Psoas muscle (tissue), 8 donors: ENCODE results near the gene FNDC3B. TPM values are rescaled to one million over a fixed set of nuclear protein-coding genes. Genes with fewer than 3 reads are reported as not detected.

Experiments
- ATAC-seq, 4 donors: fragments of 200-7000 bp; cut with Tn5 transposase; one replicate each; pipeline ENCODE4 v1.9.1; 2020; ENCODE audit warnings: moderate library complexity in 3 of 4, mild to moderate bottlenecking in 2 of 4
- DNase-seq, 2 donors: peaks; one replicate each; pipeline ENCODE4 v3.0.0-alpha.2; 2020
- H3K27ac ChIP-seq: fragments of 200-600 bp; one replicate; pipeline ENCODE4 v1.8.0; 2022
- H3K27me3 ChIP-seq, 3 donors: fragments of 200-600 bp in 1 of 3; one replicate each; pipeline versions ENCODE4 v1.6.1 to v1.8.0; 2013 to 2022; ENCODE audit warnings: low read length in 2 of 3, mild to moderate bottlenecking in 2 of 3, moderate library complexity in 1 of 3; ENCODE audit not compliant: insufficient read depth in 3 of 3
- H3K36me3 ChIP-seq, 2 donors: fragments of 200-600 bp in 1 of 2; one replicate each; pipeline versions ENCODE4 v1.6.1 to v1.8.0; 2013 to 2022; ENCODE audit warnings: low read depth in 1 of 2, mild to moderate bottlenecking in 1 of 2, moderate library complexity in 1 of 2; ENCODE audit not compliant: insufficient read depth in 1 of 2
- H3K4me1 ChIP-seq: fragments of 200-600 bp; one replicate; pipeline ENCODE4 v1.8.0; 2022
- H3K4me3 ChIP-seq: fragments of 200-600 bp; one replicate; pipeline ENCODE4 v1.8.0; 2022; ENCODE audit warnings: mild to moderate bottlenecking
- H3K9me3 ChIP-seq: fragments of 200-600 bp; one replicate; pipeline ENCODE4 v1.8.0; 2022
- WGBS, 3 donors: extraction: QIAGEN DNeasy Blood & Tissue Kit; methylation state at CpG; one replicate each; pipeline versions ENCODE4 v1.1.6 to v1.1.7; 2013; 5-methylcytosine and 5-hydroxymethylcytosine counted together
- intact Hi-C, 2 donors: fragments of 100-400 bp; cut with DNase I; formaldehyde crosslinking; loops; one replicate each; pipeline versions ENCODE4 v1.11.0 to v1.14.2; 2022
- polyA plus RNA-seq, 3 donors: library from polyadenylated mRNA; stranded (reverse); fragments of 200-250 nt; gene quantifications; one replicate each; pipeline ENCODE4 v1.2.3, GENCODE V29; 2013
- total RNA-seq, 4 donors: library from RNA; stranded (reverse); fragmentation: NEBNext Ultra II Directional in 2 of 4; extraction: Animal tissue kit (Norgen Biotek cat#: 25700) in 2 of 4; gene quantifications; one replicate each; pipeline versions ENCODE4 v1.2.1 to v1.2.4, GENCODE V29; 2021 to 2023
- TF ChIP-seq, protein P1 (sequence below): fragments of 200-600 bp; IDR thresholded peaks from one replicate; pipeline ENCODE4 v1.8.0; 2022; ENCODE audit warnings: antibody characterized with exemption
- donor health status: healthy with polysubstance abuse.
- donor health status: DM: no; HTN: no; CAD: no; lungs with moderate emphysema.
- donor health status: Bipolar disorder and iron deficiency.
- donor health status: healthy.
- donor health status: DM: yes; HTN: yes; CAD: no.
- donor health status: DM: no; HTN: no; CAD: no.
- donor health status: DM: no; HTN: no; CAD: no.
- donor health status: DM: yes; HTN: yes; CAD: no.

Gene FNDC3B
- total and polyA plus RNA-seq, 7 donors: 12.4 to 133 (median 50.8) TPM

DNA sequence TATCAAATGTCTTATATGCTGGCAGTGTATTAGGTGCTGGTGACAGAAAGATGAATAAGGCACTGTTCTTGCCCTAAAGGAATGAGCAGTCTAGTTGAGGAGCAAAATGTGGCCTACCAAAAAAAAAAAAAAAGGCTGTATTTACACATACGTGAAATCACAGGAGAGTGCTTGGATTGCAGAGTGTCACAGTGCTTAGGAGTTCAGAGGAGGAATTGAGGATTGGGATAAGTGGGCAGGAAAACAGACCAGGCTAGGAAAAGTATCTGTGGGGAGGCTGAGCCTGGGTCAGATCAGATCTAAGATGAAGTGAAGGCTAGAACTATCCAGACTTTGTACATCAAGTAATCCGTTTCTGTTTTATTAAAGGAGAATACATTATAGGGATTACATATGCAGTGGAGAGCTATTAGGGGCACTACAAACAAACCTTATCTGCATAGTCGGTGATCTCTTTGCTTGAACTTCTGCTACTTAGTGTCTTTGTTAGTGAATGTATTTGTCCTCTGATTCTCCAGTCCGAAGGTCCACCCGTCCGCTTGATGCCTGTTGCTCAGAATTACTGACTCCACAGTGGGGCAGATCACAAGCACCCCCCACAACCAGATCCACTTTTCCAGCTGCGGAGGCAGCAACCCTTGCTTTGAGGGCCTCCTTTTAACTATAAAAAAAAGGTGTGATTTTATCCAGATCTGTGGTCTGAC is 80.0 kb downstream of the FNDC3B start:
- ATAC-seq: no peak

DNA sequence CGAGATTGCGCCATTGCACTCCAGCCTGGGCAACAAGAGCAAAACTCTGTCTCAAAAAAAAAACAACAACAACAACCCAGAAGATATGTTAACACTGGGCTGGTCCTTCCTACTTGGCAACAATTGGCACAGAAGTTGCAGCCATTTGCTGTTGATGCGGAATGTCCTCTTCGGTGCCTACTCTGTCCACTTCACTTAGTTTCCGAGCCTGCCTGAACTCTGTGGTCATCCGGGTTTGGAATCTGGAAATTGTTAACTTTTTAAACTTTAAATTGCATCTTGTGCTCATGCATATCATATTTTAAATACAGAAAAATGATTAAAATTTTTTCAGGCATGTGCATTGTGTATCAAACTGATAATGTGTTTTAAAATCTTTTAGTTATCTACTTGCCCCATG is 81.5 kb downstream of the FNDC3B start:
- Histone ChIP-seq H3K27me3 (no peaks in the 10 kb centered on the region), H3K9me3 (no peaks in the 10 kb centered on the region), H3K27ac (no peak overlapping the region), H3K4me1 (peaks cover 19% of the 10 kb centered on the region), H3K4me3 (no peak overlapping the region), H3K36me3 (peaks cover 5 to 46% of the 10 kb centered on the region in 2 donors)
- 77 to 94% (median 91%) methylated on average over 6 of the region's 6 CpGs for WGBS, 3 donors
- ATAC-seq (no peak), DNase-seq (no peak)
- intact Hi-C loops: loop anchor here in 1 of 2 donors (10.0 kb wide), 1 partner anchor 76 kb away; no protein-coding TSS in a partner anchor
- TF ChIP-seq, protein P1, sequence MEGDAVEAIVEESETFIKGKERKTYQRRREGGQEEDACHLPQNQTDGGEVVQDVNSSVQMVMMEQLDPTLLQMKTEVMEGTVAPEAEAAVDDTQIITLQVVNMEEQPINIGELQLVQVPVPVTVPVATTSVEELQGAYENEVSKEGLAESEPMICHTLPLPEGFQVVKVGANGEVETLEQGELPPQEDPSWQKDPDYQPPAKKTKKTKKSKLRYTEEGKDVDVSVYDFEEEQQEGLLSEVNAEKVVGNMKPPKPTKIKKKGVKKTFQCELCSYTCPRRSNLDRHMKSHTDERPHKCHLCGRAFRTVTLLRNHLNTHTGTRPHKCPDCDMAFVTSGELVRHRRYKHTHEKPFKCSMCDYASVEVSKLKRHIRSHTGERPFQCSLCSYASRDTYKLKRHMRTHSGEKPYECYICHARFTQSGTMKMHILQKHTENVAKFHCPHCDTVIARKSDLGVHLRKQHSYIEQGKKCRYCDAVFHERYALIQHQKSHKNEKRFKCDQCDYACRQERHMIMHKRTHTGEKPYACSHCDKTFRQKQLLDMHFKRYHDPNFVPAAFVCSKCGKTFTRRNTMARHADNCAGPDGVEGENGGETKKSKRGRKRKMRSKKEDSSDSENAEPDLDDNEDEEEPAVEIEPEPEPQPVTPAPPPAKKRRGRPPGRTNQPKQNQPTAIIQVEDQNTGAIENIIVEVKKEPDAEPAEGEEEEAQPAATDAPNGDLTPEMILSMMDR: no peak

More for the DNA sequence above, 80.0 kb downstream of the FNDC3B start:
- 83 to 89% (median 86%) methylated on average over 7 of the region's 7 CpGs for WGBS, 3 donors
- DNase-seq: no peak
- H3K27ac ChIP-seq: no peak overlapping the region
- intact Hi-C loops: loop anchor here in 1 of 2 donors (5.0 kb wide), 1 partner anchor 72 kb away; no protein-coding TSS in a partner anchor
- H3K27me3 ChIP-seq: no peaks in the 10 kb centered on the region
- TF ChIP-seq, protein P1: no peak
- H3K4me1 ChIP-seq: peaks cover 5% of the 10 kb centered on the region
- no peak overlapping the region for H3K4me3 ChIP-seq
- H3K9me3 ChIP-seq: no peaks in the 10 kb centered on the region
- peaks cover 9 to 58% of the 10 kb centered on the region in 2 donors for H3K36me3 ChIP-seq

DNA sequence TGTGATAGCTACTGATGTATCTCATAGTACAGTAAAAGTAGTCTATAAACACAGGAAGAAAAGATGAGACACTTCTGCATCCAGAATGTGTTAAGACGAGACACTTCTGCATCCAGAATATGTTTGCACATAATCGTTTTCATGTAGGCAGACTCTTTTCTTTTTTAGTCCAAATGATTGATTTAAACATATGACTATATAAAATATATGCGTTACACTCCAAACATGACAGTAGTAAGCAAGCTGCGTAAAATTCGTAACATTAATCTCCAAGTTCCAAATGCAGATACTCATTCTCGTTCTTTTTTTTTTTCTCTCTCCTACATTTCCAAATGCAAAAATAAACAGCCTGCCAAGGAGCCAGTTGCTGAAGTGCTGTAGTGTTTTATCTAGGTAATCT is 82.6 kb downstream of the FNDC3B start:
- DNase-seq (no peak), ATAC-seq (no peak)
- no peaks in the 10 kb centered on the region for H3K9me3 ChIP-seq
- H3K27me3 ChIP-seq: no peaks in the 10 kb centered on the region
- no peak overlapping the region for H3K4me3 ChIP-seq
- intact Hi-C loops: loop anchor here in 1 of 2 donors (10.0 kb wide), 1 partner anchor 77 kb away; no protein-coding TSS in a partner anchor
- H3K4me1 ChIP-seq: peaks cover 29% of the 10 kb centered on the region
- H3K36me3 ChIP-seq: peaks cover 5 to 35% of the 10 kb centered on the region in 2 donors
- WGBS, 3 donors: 60 to 72% (median 64%) methylated on average over 6 of the region's 6 CpGs
- TF ChIP-seq, protein P1: no peak
- H3K27ac ChIP-seq: no peak overlapping the region

DNA sequence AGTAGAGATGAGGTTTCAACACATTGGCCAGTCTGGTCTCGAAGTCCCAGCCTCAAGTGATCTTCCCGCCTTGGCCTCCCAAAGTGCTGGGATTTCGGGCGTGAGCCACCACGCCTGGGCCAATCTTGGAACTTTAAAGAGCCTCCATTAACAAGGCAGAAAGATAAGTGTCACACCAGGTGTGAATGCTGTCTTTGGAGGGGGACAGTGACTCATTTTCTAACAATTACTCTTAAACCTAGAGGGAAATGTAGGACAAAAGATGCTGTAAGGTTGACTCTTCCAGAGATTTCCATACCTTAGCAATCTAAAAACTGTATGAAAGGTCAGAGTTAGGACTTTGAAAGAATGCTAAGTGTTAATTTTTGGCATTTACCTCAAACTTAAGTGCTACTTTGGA is 84.9 kb downstream of the FNDC3B start:
- Histone ChIP-seq H3K27me3 (no peaks in the 10 kb centered on the region), H3K9me3 (no peaks in the 10 kb centered on the region), H3K4me3 (no peak overlapping the region), H3K4me1 (peaks cover 52% of the 10 kb centered on the region), H3K27ac (peak overlapping the region; percentile 95), H3K36me3 (peaks cover 3 to 20% of the 10 kb centered on the region in 2 donors)
- TF ChIP-seq, protein P1: no peak
- intact Hi-C loops: loop anchor here (2.0 to 10.0 kb wide), 2 partner anchors 17 to 79 kb away; no protein-coding TSS in a partner anchor
- ATAC-seq: no peak
- WGBS, 3 donors: 98 to 99% (median 99%) methylated on average over 5 of the region's 5 CpGs
- no peak for DNase-seq
